NCI-H128 (cell line): Measurements from ENCODE around the gene BMP6.

Source experiments
- DNase-seq: peaks from one replicate; lab custom pipeline; 2025; ENCODE audit not compliant: unreplicated experiment; lab: John Stamatoyannopoulos, UW

BMP6 gene

GRCh38 chr6:7919871-7920270 is 194.0 kb downstream of the BMP6 start:
- DNase-seq, result no peak

GRCh38 chr6:7920425-7920824 is 194.5 kb downstream of the BMP6 start:
- DNase-seq, result no peak

GRCh38 chr6:7921046-7921445 is 195.1 kb downstream of the BMP6 start:
- no peak for DNase-seq

- DNase-seq, result no peak
These were observed 195.8 kb downstream of the BMP6 start for GRCh38 chr6:7921632-7922092.

- DNase-seq, result no peak
These were observed 196.7 kb downstream of the BMP6 start for GRCh38 chr6:7922596-7922995.

- no peak for DNase-seq
These were observed 199.0 kb downstream of the BMP6 start for GRCh38 chr6:7924867-7925266.
